BJ (cell line): Measurements from ENCODE around the gene SUPV3L1. TPM values are rescaled to one million over a fixed set of nuclear protein-coding genes. Genes with fewer than 3 reads are reported as not detected.

Source experiments
- CTCF ChIA-PET: fragments of 350-600 bp; formaldehyde crosslinking; extraction: SDS; loops from one replicate; lab custom pipeline; 2021; ENCODE audit warnings: antibody characterized with exemption, inconsistent platforms; lab: Yijun Ruan, JAX
- POLR2A ChIA-PET: fragments of 300-600 bp; sonication (Branson Sonifier 250); formaldehyde crosslinking; extraction: SDS; loops from one replicate; lab custom pipeline; 2021; ENCODE audit warnings: antibody characterized with exemption; lab: Charles Lee
- DNase-seq: peaks from one replicate; pipeline ENCODE4 v3.0.0-alpha.2; 2011; ENCODE audit warnings: low read depth
- H3K27me3 ChIP-seq: 2 replicates; pipeline ENCODE4 v1.6.0; 2011; ENCODE audit warnings: low read length; ENCODE audit not compliant: control insufficient read depth, insufficient read depth
- H3K36me3 ChIP-seq: 2 replicates; pipeline ENCODE4 v1.5.1; 2011; ENCODE audit warnings: low read length; ENCODE audit not compliant: control insufficient read depth, insufficient read depth
- H3K4me3 ChIP-seq: 2 replicates; pipeline ENCODE4 v1.5.1; 2011; ENCODE audit warnings: low read depth, mild to moderate bottlenecking, control low read depth, low read length
- polyA plus RNA-seq: library from polyadenylated mRNA; depleted of rRNA; stranded (reverse); fragments of >200 nt; gene quantifications from 2 replicates; pipeline ENCODE4 v1.2.3, GENCODE V29; 2011
- TF ChIP-seq, protein P1 (sequence below): IDR thresholded peaks from 2 replicates; pipeline ENCODE4 v1.5.1; 2011; ENCODE audit warnings: low read depth, mild to moderate bottlenecking, control low read depth, inconsistent platforms, low read length, moderate library complexity; ENCODE audit not compliant: insufficient read depth

SUPV3L1 gene
- polyA plus RNA-seq, 1 experiment = 17.1 TPM

- POLR2A ChIA-PET = no interaction called here
- TF ChIP-seq, protein P1, sequence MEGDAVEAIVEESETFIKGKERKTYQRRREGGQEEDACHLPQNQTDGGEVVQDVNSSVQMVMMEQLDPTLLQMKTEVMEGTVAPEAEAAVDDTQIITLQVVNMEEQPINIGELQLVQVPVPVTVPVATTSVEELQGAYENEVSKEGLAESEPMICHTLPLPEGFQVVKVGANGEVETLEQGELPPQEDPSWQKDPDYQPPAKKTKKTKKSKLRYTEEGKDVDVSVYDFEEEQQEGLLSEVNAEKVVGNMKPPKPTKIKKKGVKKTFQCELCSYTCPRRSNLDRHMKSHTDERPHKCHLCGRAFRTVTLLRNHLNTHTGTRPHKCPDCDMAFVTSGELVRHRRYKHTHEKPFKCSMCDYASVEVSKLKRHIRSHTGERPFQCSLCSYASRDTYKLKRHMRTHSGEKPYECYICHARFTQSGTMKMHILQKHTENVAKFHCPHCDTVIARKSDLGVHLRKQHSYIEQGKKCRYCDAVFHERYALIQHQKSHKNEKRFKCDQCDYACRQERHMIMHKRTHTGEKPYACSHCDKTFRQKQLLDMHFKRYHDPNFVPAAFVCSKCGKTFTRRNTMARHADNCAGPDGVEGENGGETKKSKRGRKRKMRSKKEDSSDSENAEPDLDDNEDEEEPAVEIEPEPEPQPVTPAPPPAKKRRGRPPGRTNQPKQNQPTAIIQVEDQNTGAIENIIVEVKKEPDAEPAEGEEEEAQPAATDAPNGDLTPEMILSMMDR = peak; percentile 77
- CTCF ChIA-PET = interaction anchor here (0.5 to 0.8 kb wide), 5 partner anchors 8 to 103 kb away, joined by 3 read pairs; no protein-coding TSS in a partner anchor
- no peak for DNase-seq
- H3K4me3 ChIP-seq = no peak overlapping the region
- no peaks in the 10 kb centered on the region for H3K36me3 ChIP-seq
- H3K27me3 ChIP-seq = no peaks in the 10 kb centered on the region
Observed at GRCh38 chr10:69222157-69223027, 42.4 kb downstream of the SUPV3L1 start.

- Histone ChIP-seq H3K27me3 (no peaks in the 10 kb centered on the region), H3K4me3 (no peak overlapping the region), H3K36me3 (no peaks in the 10 kb centered on the region)
- CTCF ChIA-PET = interaction anchor here (0.5 to 1.2 kb wide), 5 partner anchors 9 to 168 kb away, joined by 3 read pairs; no protein-coding TSS in a partner anchor
- POLR2A ChIA-PET = no interaction called here
- TF ChIP-seq, protein P1 = no peak
- no peak for DNase-seq
Observed at GRCh38 chr10:69223028-69223342, 43.0 kb downstream of the SUPV3L1 start.

DNA sequence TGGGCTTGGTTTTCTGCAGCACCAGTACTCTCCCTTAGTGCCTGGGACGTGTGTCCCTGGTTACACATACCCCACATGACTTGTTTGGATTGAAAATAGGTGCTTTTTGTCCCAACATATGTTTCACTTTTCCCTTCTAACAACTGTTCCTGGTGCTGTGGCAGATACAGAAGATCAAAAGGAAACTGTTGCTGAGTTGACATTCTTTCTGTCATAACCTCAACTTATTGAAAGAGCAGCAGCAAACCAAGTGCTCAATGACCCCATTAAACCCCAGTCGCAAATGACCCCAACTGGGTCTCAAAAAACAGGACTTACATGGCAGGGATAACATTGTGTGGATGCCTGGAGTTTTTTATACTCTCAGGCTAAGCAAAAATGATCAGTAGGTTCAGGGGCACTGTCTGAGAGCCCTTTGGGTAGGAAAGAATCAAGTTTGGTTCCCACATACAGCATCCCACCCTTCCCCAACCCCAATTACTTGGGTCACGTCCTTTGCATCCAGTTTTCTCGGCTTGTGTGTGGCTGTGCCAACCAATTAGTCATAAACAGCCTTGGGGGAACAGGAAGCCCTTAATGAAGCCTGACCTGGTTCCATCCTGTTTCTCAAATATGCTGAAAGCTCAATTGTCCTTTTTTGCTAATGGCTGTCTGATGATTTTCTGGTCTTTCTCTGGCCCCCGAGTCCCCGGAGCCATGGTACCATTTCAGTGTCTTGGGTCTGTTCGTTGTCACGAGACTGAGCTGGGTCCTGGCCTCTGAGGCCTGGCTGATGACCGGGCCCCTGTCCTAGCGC is 45.0 kb downstream of the SUPV3L1 start:
- Histone ChIP-seq H3K4me3 (no peak overlapping the region), H3K27me3 (no peaks in the 10 kb centered on the region), H3K36me3 (no peaks in the 10 kb centered on the region)
- ChIA-PET CTCF (interaction anchor here (0.5 kb wide), 1 partner anchor 316 kb away, joined by 3 read pairs; no protein-coding TSS in a partner anchor), POLR2A (no interaction called here)
- TF ChIP-seq, protein P1 = no peak
- no peak for DNase-seq

DNA sequence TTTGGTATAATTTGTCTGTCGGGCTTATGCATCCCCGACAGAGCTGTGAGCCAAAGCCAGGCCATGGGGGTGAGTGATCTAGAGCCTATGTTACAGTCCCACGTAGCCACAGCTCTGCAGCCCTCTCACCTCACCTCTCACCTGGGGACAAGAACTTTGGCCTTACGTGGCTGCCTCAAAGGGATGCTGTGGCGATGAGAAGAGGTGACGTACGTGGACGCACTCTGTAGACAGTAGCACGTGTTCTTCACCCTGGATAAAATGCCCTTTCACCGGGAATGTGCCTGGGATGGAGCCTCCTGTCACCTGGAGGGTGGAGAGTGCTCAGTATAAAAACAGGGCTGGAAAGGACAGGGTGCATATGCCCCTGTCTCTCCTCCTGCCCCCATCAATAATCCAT is 45.6 kb downstream of the SUPV3L1 start:
- ChIA-PET CTCF (interaction anchor here (0.5 kb wide), 1 partner anchor 316 kb away, joined by 3 read pairs; no protein-coding TSS in a partner anchor), POLR2A (no interaction called here)
- TF ChIP-seq, protein P1 = no peak

More for the DNA sequence above, 45.6 kb downstream of the SUPV3L1 start:
- no peak overlapping the region for H3K4me3 ChIP-seq
- no peaks in the 10 kb centered on the region for H3K36me3 ChIP-seq
- no peaks in the 10 kb centered on the region for H3K27me3 ChIP-seq
- no peak for DNase-seq
